PFSK-1 (cell line): ENCODE data around the gene MCRIP2.

ENCODE experiments used
- FOXP2 ChIP-seq: optimal IDR thresholded peaks from 2 replicates; pipeline ENCODE3; 2011; ENCODE audit warnings: borderline replicate concordance, control low read depth, inconsistent platforms; ENCODE audit not compliant: insufficient read depth; ENCODE audit errors: extremely low read length, extremely low read depth
- POLR2AphosphoS5 ChIP-seq: IDR thresholded peaks from 2 replicates; pipeline ENCODE4 v1.6.1; 2012; ENCODE audit warnings: low read depth, mild to moderate bottlenecking, control low read depth, low read length, moderate library complexity
- SIN3A ChIP-seq: IDR thresholded peaks from 2 replicates; pipeline ENCODE4 v1.6.1; 2012; ENCODE audit warnings: mild to moderate bottlenecking, low read length, moderate library complexity, borderline replicate concordance; ENCODE audit not compliant: insufficient read depth
- TAF1 ChIP-seq: IDR thresholded peaks from 2 replicates; pipeline ENCODE4 v1.6.1; 2012; ENCODE audit warnings: low read length, control low read depth, borderline replicate concordance; ENCODE audit not compliant: insufficient read depth
- TF ChIP-seq, protein P1 (sequence below), 2 experiments: IDR thresholded peaks; 2 replicates each; pipeline versions ENCODE4 v1.6.1 to v1.8.0; 2011 to 2012; ENCODE audit warnings: low read depth in 2 of 2, low read length in 2 of 2, control low read depth in 1 of 2, inconsistent platforms in 1 of 2, mild to moderate bottlenecking in 1 of 2, moderate library complexity in 1 of 2; ENCODE audit not compliant: insufficient read depth in 1 of 2

MCRIP2 gene

DNA sequence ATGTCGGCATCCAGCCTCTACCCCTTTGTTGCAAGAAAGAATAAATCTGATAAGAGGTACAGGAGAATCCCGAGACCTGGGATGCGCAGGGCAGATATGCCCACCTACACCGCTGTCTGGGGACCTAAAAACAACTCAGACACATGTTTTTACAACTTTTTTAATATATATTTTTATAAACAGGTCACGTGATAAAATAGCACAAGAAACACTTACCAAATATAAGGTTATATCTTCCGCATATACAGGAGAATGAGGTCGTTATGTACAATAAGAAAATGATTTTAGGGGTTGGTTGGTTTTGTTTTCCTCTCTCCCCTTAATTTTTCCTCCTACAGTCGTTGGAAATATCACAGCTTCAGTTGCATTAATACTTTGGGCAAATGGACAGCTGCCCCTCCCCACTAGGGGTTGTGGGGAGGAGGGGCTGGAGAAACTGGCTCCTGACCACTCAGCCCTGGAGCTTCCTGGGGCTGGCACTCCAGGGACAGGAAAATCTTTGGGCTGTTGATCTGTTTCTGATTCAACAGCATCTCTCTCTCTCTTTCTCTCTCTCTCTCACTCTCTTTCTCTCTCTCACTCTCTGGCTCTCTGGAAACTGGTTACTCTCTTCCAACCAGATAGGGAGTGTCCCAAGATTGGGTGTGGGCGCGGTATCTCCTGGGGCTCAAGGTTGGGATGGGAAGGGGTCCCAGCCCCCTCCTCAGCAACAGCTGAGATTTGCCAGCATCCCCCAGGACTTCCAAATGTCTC lies 50.9 kb downstream of the MCRIP2 start:
- TF ChIP-seq FOXP2 (no peak), POLR2AphosphoS5 (no peak), SIN3A (no peak), TAF1 (no peak)
- TF ChIP-seq, protein P1, sequence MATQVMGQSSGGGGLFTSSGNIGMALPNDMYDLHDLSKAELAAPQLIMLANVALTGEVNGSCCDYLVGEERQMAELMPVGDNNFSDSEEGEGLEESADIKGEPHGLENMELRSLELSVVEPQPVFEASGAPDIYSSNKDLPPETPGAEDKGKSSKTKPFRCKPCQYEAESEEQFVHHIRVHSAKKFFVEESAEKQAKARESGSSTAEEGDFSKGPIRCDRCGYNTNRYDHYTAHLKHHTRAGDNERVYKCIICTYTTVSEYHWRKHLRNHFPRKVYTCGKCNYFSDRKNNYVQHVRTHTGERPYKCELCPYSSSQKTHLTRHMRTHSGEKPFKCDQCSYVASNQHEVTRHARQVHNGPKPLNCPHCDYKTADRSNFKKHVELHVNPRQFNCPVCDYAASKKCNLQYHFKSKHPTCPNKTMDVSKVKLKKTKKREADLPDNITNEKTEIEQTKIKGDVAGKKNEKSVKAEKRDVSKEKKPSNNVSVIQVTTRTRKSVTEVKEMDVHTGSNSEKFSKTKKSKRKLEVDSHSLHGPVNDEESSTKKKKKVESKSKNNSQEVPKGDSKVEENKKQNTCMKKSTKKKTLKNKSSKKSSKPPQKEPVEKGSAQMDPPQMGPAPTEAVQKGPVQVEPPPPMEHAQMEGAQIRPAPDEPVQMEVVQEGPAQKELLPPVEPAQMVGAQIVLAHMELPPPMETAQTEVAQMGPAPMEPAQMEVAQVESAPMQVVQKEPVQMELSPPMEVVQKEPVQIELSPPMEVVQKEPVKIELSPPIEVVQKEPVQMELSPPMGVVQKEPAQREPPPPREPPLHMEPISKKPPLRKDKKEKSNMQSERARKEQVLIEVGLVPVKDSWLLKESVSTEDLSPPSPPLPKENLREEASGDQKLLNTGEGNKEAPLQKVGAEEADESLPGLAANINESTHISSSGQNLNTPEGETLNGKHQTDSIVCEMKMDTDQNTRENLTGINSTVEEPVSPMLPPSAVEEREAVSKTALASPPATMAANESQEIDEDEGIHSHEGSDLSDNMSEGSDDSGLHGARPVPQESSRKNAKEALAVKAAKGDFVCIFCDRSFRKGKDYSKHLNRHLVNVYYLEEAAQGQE (IDR thresholded peaks at IDR 0.05; ENCODE audit: insufficient read depth in 1 of 2, low read depth in 2 of 2, low read length in 2 of 2): no peak

DNA sequence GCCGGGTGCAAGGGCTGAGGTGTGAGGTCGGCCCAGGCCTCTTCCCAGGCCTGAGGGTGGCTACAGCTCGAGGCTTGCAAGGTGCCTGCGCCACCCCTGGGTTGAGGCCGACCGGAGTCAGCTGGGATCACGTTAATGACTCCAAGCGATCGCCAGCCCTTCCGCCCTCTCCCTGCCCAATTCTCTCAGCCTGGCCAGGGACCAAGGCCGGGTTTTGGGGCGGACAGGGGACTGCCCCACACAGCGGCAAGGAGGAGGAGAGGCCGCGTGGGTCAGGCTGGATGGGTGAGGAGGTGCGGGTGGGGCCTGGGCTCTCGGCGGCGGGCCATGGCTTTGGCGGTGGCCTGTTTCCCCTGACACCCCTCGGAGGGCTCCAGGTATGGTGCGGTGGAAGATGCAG lies 51.7 kb downstream of the MCRIP2 start:
- TF ChIP-seq TAF1: no peak

DNA sequence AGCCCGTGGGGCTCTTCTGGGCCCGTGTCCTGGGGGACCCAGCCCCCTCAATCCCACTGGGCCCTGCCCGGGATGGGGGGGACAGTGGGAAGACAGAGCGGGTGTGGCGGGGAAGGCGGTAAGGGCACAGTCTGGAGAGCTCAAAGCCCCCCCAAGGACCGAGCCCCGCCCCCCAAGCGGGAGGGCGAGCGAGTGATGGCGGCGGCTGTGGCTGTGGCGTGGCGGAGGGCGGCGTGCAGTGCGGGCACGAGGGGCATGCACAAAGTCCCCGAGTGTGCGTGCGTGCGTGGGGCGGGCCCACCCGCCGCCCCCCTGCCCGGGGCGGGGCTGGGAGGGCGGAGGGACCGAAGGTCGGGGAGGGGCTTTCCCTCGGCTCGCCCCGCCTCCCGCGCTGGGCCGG lies 52.1 kb downstream of the MCRIP2 start:
- TF ChIP-seq FOXP2 (no peak), TAF1 (no peak), POLR2AphosphoS5 (no peak), SIN3A (no peak)
- TF ChIP-seq, protein P1 (IDR thresholded peaks at IDR 0.05; ENCODE audit: insufficient read depth in 1 of 2, low read depth in 2 of 2, low read length in 2 of 2): no peak

DNA sequence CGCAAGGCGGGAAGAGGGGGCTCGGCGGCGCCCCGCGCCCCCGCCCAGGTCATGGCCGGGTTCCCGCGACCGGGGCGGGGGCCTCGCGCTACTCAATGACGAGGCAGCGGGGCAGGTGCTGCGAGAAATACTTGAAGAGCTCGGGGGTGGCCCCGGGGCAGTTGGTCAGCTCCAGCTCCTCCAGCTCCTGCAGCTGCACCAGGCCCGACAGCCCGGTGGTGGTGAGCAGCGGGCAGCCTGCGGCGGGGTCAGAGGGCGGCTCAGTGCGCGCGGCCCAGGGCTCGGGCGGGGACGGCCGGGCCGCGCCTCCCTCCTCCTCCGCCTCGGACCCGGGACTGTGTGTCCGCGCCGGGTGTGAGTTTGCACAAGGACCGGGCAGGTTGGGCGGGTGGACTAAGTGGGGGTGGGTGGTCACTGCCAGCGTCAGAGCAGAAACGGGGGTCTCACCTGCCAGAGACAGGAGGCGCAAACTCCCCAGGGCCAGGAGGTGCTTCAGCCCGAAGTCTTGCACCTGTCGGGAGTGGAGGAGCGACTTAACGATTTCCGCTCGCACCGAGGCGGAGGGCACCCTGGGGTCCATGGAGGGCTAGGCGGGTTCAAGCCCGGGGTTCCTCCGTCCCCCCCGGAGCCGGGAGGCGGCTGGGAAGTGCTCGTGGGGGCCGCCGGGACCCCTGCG lies 52.7 kb downstream of the MCRIP2 start:
- TF ChIP-seq TAF1 (no peak), FOXP2 (no peak), POLR2AphosphoS5 (no peak), SIN3A (no peak)
- TF ChIP-seq, protein P1 (IDR thresholded peaks at IDR 0.05; ENCODE audit: insufficient read depth in 1 of 2, low read depth in 2 of 2, low read length in 2 of 2): no peak

DNA sequence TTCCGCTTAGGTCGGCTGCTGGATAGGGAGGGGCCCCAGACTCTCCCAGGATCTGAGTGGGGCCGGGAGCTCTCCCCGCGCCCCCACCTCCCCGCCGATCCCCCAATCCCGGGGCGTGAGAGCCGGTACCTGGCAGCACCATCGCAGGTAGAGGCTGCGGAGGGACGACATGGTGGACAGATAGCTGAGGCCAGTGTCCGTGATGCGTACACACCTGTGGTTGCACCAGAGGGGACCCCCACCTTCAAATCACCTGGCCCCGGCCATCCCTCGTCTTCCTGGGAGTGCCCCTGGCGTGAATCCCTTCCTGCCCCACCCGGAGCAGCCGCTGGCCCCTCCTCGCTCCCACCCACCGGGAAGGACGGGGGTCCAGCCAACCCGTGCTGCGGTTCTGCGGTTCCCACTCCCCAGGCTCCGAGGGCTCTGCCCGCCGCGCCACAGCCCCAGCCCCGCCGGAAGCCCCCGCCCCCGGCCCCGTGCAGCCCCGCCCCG lies 53.3 kb downstream of the MCRIP2 start:
- TF ChIP-seq TAF1 (no peak), FOXP2 (no peak), SIN3A (no peak), POLR2AphosphoS5 (no peak)
- TF ChIP-seq, protein P1 (IDR thresholded peaks at IDR 0.05; ENCODE audit: insufficient read depth in 1 of 2, low read depth in 2 of 2, low read length in 2 of 2): no peak
